H9 (cell line): ENCODE data around the gene EFNA5. TPM values are rescaled to one million over a fixed set of nuclear protein-coding genes. Genes with fewer than 3 reads are reported as not detected.

ENCODE experiments used
- DNase-seq: peaks from one replicate; pipeline ENCODE4 v3.0.0-alpha.2; 2017
- H2AFZ ChIP-seq: one replicate; pipeline ENCODE4 v1.6.1; 2013; ENCODE audit warnings: mild to moderate bottlenecking, low read length, control low read depth, moderate library complexity
- H2AK5ac ChIP-seq: 2 replicates; pipeline ENCODE4 v1.6.1; 2013; ENCODE audit warnings: low read length, control low read depth, mixed read lengths; ENCODE audit not compliant: insufficient read length
- H2BK120ac ChIP-seq: one replicate; pipeline ENCODE4 v1.6.1; 2013; ENCODE audit warnings: low read depth, mild to moderate bottlenecking, low read length, control low read depth, inconsistent platforms; ENCODE audit not compliant: poor library complexity, severe bottlenecking
- H2BK12ac ChIP-seq: 2 replicates; pipeline ENCODE4 v1.6.1; 2013; ENCODE audit warnings: low read length, control low read depth, mixed read lengths, low read depth; ENCODE audit not compliant: insufficient read length
- H2BK15ac ChIP-seq: 2 replicates; pipeline ENCODE4 v1.6.1; 2013; ENCODE audit warnings: low read depth, low read length, control low read depth
- H2BK20ac ChIP-seq: one replicate; pipeline ENCODE4 v1.6.1; 2013; ENCODE audit warnings: low read depth, mild to moderate bottlenecking, low read length, control low read depth, inconsistent platforms; ENCODE audit not compliant: poor library complexity, severe bottlenecking
- H2BK5ac ChIP-seq: 2 replicates; pipeline ENCODE4 v1.6.1; 2013; ENCODE audit warnings: low read length, control low read depth, mixed read lengths; ENCODE audit not compliant: insufficient read length
- H3K14ac ChIP-seq: 2 replicates; pipeline ENCODE4 v1.6.1; 2013; ENCODE audit warnings: low read length, control low read depth; ENCODE audit not compliant: insufficient read depth
- H3K18ac ChIP-seq: 2 replicates; pipeline ENCODE4 v1.6.1; 2013; ENCODE audit warnings: low read depth, mild to moderate bottlenecking, mixed read lengths, low read length, control low read depth; ENCODE audit not compliant: insufficient read length
- H3K23ac ChIP-seq: 2 replicates; pipeline ENCODE4 v1.6.1; 2013; ENCODE audit warnings: low read length, control low read depth, mixed read lengths, low read depth; ENCODE audit not compliant: insufficient read length
- H3K23me2 ChIP-seq: 2 replicates; pipeline ENCODE4 v1.6.1; 2013; ENCODE audit warnings: low read depth, mild to moderate bottlenecking, mixed read lengths, low read length, control low read depth; ENCODE audit not compliant: insufficient read length, poor library complexity, severe bottlenecking
- H3K27ac ChIP-seq: 2 replicates; pipeline ENCODE4 v1.5.1; 2013; ENCODE audit warnings: low read length, control low read depth, mixed read lengths, low read depth; ENCODE audit not compliant: insufficient read length
- H3K27me3 ChIP-seq: 2 replicates; pipeline ENCODE4 v1.6.1; 2013; ENCODE audit warnings: low read length, control low read depth, inconsistent platforms; ENCODE audit not compliant: insufficient read depth
- H3K4ac ChIP-seq: 2 replicates; pipeline ENCODE4 v1.6.1; 2013; ENCODE audit warnings: low read depth, mild to moderate bottlenecking, control low read depth, inconsistent platforms, low read length, moderate library complexity
- H3K4me1 ChIP-seq: 2 replicates; pipeline ENCODE4 v1.6.1; 2013; ENCODE audit warnings: low read length, control low read depth, inconsistent platforms; ENCODE audit not compliant: insufficient read depth
- H3K4me2 ChIP-seq: 2 replicates; pipeline ENCODE4 v1.6.1; 2013; ENCODE audit warnings: low read length, control low read depth, mixed read lengths; ENCODE audit not compliant: insufficient read length, insufficient read depth
- H3K56ac ChIP-seq: 2 replicates; pipeline ENCODE4 v1.6.1; 2013; ENCODE audit warnings: low read depth, mild to moderate bottlenecking, mixed read lengths, low read length, control low read depth; ENCODE audit not compliant: insufficient read length
- H3K79me1 ChIP-seq: 2 replicates; pipeline ENCODE4 v1.6.1; 2013; ENCODE audit warnings: low read depth, mild to moderate bottlenecking, moderate library complexity, low read length, control low read depth, inconsistent platforms; ENCODE audit not compliant: insufficient read depth, poor library complexity, severe bottlenecking
- H3K79me2 ChIP-seq: 2 replicates; pipeline ENCODE4 v1.6.1; 2013; ENCODE audit warnings: low read length, control low read depth, inconsistent platforms; ENCODE audit not compliant: insufficient read depth
- H3K9ac ChIP-seq: 2 replicates; pipeline ENCODE4 v1.6.1; 2013; ENCODE audit warnings: low read length, control low read depth, mixed read lengths; ENCODE audit not compliant: insufficient read length; ENCODE audit errors: extremely low read depth
- H3K9me3 ChIP-seq: one replicate; pipeline ENCODE4 v1.6.1; 2013; ENCODE audit warnings: low read depth, low read length, inconsistent platforms; ENCODE audit not compliant: control insufficient read depth
- H3T11ph ChIP-seq: one replicate; pipeline ENCODE4 v1.6.1; 2013; ENCODE audit warnings: mild to moderate bottlenecking, low read length, control low read depth, inconsistent platforms
- H4K20me1 ChIP-seq: one replicate; pipeline ENCODE4 v1.6.1; 2013; ENCODE audit not compliant: control insufficient read depth, insufficient read length, insufficient read depth
- H4K5ac ChIP-seq: 2 replicates; pipeline ENCODE4 v1.6.1; 2013; ENCODE audit warnings: low read depth, mild to moderate bottlenecking, mixed read lengths, low read length, control low read depth; ENCODE audit not compliant: insufficient read length
- H4K8ac ChIP-seq: replicated peaks from 2 replicates; pipeline ENCODE4 v1.6.1; 2013; ENCODE audit warnings: low read length, control low read depth, mixed read lengths, low read depth; ENCODE audit not compliant: insufficient read length
- H4K91ac ChIP-seq: 2 replicates; pipeline ENCODE4 v1.6.1; 2013; ENCODE audit warnings: low read depth, mild to moderate bottlenecking, moderate library complexity, mixed read lengths, low read length, control low read depth; ENCODE audit not compliant: insufficient read length
- H3K27ac Mint-ChIP-seq, 3 experiments: 2 replicates in 2 of 3; 3 replicates in 1 of 3; pipeline ENCODE4 v1.8.0; 2020 to 2021; ENCODE audit warnings: mixed read lengths in 3 of 3, mild to moderate bottlenecking in 1 of 3, moderate library complexity in 1 of 3
- H3K27me3 Mint-ChIP-seq: 2 replicates; pipeline ENCODE4 v1.8.0; 2021; ENCODE audit warnings: low read depth, mild to moderate bottlenecking, moderate library complexity, mixed read lengths
- H3K36me3 Mint-ChIP-seq, 3 experiments: 2 replicates in 2 of 3; 3 replicates in 1 of 3; pipeline ENCODE4 v1.8.0; 2020 to 2021; ENCODE audit warnings: low read depth in 3 of 3, mixed read lengths in 3 of 3; ENCODE audit not compliant: insufficient read depth in 1 of 3
- H3K4me1 Mint-ChIP-seq, 2 experiments: 2 replicates each; pipeline ENCODE4 v1.8.0; 2020; ENCODE audit warnings: mixed read lengths in 2 of 2
- H3K4me3 Mint-ChIP-seq, 2 experiments: 2 replicates in 1 of 2; 3 replicates in 1 of 2; pipeline ENCODE4 v1.8.0; 2020 to 2021; ENCODE audit warnings: mild to moderate bottlenecking in 2 of 2, mixed read lengths in 2 of 2, moderate library complexity in 1 of 2
- H3K9me3 Mint-ChIP-seq, 2 experiments: 2 replicates in 1 of 2; 3 replicates in 1 of 2; pipeline ENCODE4 v1.8.0; 2020; ENCODE audit warnings: mild to moderate bottlenecking in 2 of 2, mixed read lengths in 2 of 2, moderate library complexity in 1 of 2
- CTCF ChIP-seq: fragments of 200-600 bp; sonication (generic); conservative IDR thresholded peaks from 3 replicates; pipeline ENCODE4 v1.8.0; 2021; ENCODE audit warnings: antibody characterized with exemption, mild to moderate bottlenecking
- WGBS: extraction: QIAGEN DNeasy Blood & Tissue Kit; methylation state at CpG from one replicate; pipeline ENCODE4 v1.1.7; 2013; ENCODE audit warnings: missing lambda C conversion rate, low lambda C conversion rate, mixed read lengths; ENCODE audit not compliant: insufficient read length; ENCODE audit errors: extremely low coverage; 5-methylcytosine and 5-hydroxymethylcytosine counted together
- total RNA-seq: library from RNA; stranded (reverse); gene quantifications from 2 replicates; pipeline ENCODE4 v1.2.1, GENCODE V29; 2021

Gene EFNA5
- total RNA-seq, 1 experiment from 2014 or later = 20.4 TPM

- no peak overlapping the region for H2AK5ac ChIP-seq
- no peaks in the 10 kb centered on the region for H3K9me3 Mint-ChIP-seq
- no peak overlapping the region for H2BK120ac ChIP-seq
- peaks cover 31 to 37% of the 10 kb centered on the region in 2 experiments for H3K4me1 Mint-ChIP-seq
- no peak overlapping the region for H4K8ac ChIP-seq
- WGBS = 100% methylated on average over 1 of the region's 1 CpG
- no peak overlapping the region for H3K27ac ChIP-seq
- H3K14ac ChIP-seq = no peak overlapping the region
- no peak overlapping the region for H4K91ac ChIP-seq
- no peak overlapping the region for H2BK5ac ChIP-seq
- no peak overlapping the region for H3K4me3 Mint-ChIP-seq
- no peaks in the 10 kb centered on the region for H3K9me3 ChIP-seq
- no peaks in the 10 kb centered on the region for H3K79me2 ChIP-seq
- no peak overlapping the region for H3K18ac ChIP-seq
- H3K79me1 ChIP-seq = no peaks in the 10 kb centered on the region
- H3K23ac ChIP-seq = no peak overlapping the region
- DNase-seq = no peak
- H2BK12ac ChIP-seq = no peak overlapping the region
- H2BK20ac ChIP-seq = no peak overlapping the region
- H2AFZ ChIP-seq = no peak overlapping the region
- no peaks in the 10 kb centered on the region for H3K27me3 ChIP-seq
- H3K4me1 ChIP-seq = no peaks in the 10 kb centered on the region; the same call in 1 of the 2 replicates
- H3K9ac ChIP-seq = no peak overlapping the region
- no peak overlapping the region for H3T11ph ChIP-seq
- H3K36me3 Mint-ChIP-seq = no peaks in the 10 kb centered on the region
- H3K4ac ChIP-seq = no peak overlapping the region
- peak overlapping the region; percentile 6 to 83 (median 62); a peak in 3 of 7 replicates for H3K27ac Mint-ChIP-seq
- no peak overlapping the region for H2BK15ac ChIP-seq
- no peak overlapping the region for H3K4me2 ChIP-seq
- no peaks in the 10 kb centered on the region for H3K27me3 Mint-ChIP-seq
- TF ChIP-seq CTCF = no peak
- no peak overlapping the region for H4K5ac ChIP-seq
- H4K20me1 ChIP-seq = no peaks in the 10 kb centered on the region
- H3K56ac ChIP-seq = no peak overlapping the region
- H3K23me2 ChIP-seq = no peaks in the 10 kb centered on the region
These were observed 53.7 kb downstream of the EFNA5 start for GRCh38 chr5:107617052-107617451.
